Measurements from ENCODE around the gene SNAPC3.

DNA sequence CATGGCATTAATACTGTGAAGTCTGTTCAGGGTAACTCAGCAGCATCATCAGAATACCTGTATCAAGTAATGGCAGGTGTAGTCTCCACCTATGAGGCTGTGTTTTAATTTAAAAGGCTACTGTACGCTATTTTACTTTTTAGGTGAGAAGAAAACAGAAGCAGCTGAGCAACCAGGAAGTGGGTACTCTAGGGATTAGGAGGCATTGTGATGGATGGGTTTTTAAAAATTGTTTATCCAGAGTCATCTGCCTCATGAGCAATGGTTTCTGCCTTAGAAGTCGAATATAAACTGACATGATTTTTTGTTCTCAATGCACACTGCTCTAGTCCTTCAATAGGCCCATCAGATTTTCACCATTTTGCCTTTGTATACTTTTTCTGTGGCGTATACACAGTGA lies 45.5 kb downstream of the SNAPC3 start:
- TF ChIP-seq, protein P1, sequence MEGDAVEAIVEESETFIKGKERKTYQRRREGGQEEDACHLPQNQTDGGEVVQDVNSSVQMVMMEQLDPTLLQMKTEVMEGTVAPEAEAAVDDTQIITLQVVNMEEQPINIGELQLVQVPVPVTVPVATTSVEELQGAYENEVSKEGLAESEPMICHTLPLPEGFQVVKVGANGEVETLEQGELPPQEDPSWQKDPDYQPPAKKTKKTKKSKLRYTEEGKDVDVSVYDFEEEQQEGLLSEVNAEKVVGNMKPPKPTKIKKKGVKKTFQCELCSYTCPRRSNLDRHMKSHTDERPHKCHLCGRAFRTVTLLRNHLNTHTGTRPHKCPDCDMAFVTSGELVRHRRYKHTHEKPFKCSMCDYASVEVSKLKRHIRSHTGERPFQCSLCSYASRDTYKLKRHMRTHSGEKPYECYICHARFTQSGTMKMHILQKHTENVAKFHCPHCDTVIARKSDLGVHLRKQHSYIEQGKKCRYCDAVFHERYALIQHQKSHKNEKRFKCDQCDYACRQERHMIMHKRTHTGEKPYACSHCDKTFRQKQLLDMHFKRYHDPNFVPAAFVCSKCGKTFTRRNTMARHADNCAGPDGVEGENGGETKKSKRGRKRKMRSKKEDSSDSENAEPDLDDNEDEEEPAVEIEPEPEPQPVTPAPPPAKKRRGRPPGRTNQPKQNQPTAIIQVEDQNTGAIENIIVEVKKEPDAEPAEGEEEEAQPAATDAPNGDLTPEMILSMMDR (IDR thresholded peaks at IDR 0.05 in 8 of 11, conservative IDR thresholded peaks at IDR 0.05 in 3 of 11): no peak
- TF ChIP-seq POLR2A (IDR thresholded peaks at IDR 0.05): no peak
